ENCODE measurements around the gene WWOX. TPM values are rescaled to one million over a fixed set of nuclear protein-coding genes. Genes with fewer than 3 reads are reported as not detected.

The WWOX gene
- total and polyA plus RNA-seq, 4 donors: 5.4 to 61.5 (median 18.4) TPM

DNA sequence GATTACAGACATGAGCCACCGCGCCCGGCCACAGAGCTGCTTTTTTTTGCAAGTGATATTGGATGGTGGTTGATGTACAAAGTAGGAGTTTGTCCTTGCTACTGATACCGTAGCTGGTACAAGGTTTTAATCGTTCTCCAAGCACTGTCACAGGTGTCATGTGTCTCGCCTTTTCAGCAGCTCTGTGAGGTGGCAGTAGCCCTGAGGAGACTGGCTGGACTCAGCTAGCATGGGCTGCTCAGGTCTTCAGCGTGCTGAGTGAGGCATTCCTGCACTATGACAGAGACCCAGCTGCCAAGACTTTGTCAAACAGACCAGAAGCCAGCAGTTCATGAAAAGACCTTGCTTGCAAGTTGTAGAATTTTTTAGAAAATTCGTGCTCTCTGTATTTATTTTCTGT is 7.2 kb downstream of the WWOX start:
- Histone ChIP-seq H3K9me3 (ENCODE audit: control insufficient read depth in 4 of 4, insufficient read depth in 3 of 4, low read length in 3 of 4) (no peaks in the 10 kb centered on the region), H3K36me3 (ENCODE audit: control insufficient read depth in 4 of 4, insufficient read depth in 4 of 4, low read length in 4 of 4) (peaks cover 1 to 14% (median 6%) of the 10 kb centered on the region in 4 donors), H3K4me3 (no peak overlapping the region), H3K4me1 (ENCODE audit: control insufficient read depth in 5 of 5, insufficient read depth in 5 of 5, low read length in 5 of 5) (peaks cover 0 to 8% (median 6%) of the 10 kb centered on the region in 5 donors), H3K27me3 (ENCODE audit: control insufficient read depth in 3 of 3, insufficient read depth in 3 of 3, low read length in 2 of 3) (no peaks in the 10 kb centered on the region), H3K9ac (ENCODE audit: insufficient read depth in 1 of 2, low read length in 2 of 2) (no peak overlapping the region), H3K27ac (ENCODE audit: low read depth in 1 of 2, low read length in 1 of 2) (no peak overlapping the region)
- peak in 2 of 3 donors; percentile 32 to 56 for DNase-seq
- WGBS, 2 donors: 79 to 83% methylated on average over 8 of the region's 8 CpGs
- TF ChIP-seq, protein P1, sequence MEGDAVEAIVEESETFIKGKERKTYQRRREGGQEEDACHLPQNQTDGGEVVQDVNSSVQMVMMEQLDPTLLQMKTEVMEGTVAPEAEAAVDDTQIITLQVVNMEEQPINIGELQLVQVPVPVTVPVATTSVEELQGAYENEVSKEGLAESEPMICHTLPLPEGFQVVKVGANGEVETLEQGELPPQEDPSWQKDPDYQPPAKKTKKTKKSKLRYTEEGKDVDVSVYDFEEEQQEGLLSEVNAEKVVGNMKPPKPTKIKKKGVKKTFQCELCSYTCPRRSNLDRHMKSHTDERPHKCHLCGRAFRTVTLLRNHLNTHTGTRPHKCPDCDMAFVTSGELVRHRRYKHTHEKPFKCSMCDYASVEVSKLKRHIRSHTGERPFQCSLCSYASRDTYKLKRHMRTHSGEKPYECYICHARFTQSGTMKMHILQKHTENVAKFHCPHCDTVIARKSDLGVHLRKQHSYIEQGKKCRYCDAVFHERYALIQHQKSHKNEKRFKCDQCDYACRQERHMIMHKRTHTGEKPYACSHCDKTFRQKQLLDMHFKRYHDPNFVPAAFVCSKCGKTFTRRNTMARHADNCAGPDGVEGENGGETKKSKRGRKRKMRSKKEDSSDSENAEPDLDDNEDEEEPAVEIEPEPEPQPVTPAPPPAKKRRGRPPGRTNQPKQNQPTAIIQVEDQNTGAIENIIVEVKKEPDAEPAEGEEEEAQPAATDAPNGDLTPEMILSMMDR (IDR thresholded peaks at IDR 0.05; ENCODE audit: control extremely low read depth, extremely low read depth): no peak
- ATAC-seq (ENCODE audit: insufficient read depth, low FRiP score): no peak

DNA sequence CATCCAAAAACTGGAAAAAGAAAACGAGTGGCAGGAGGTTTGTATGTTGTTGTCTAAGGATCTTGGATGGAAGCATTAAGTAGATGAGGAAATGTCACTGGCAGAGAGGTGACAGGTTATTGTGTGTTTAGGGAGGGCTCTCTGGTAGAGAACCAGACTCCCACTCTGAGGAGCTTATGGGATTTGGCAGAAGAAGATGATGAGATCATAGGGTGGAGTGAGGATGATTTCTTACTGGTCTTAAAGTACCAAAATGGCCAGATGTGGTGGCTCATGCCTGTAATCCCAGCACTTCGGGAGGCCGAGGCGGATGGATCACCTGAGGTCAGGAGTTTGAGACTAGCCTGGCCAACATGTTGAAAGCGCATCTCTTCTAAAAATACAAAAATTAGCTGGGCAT is 9.0 kb downstream of the WWOX start:
- Histone ChIP-seq H3K4me1 (ENCODE audit: control insufficient read depth in 5 of 5, insufficient read depth in 5 of 5, low read length in 5 of 5) (peaks cover 0 to 7% (median 3%) of the 10 kb centered on the region in 5 donors), H3K27me3 (ENCODE audit: control insufficient read depth in 3 of 3, insufficient read depth in 3 of 3, low read length in 2 of 3) (no peaks in the 10 kb centered on the region), H3K27ac (ENCODE audit: low read depth in 1 of 2, low read length in 1 of 2) (no peak overlapping the region), H3K9me3 (ENCODE audit: control insufficient read depth in 4 of 4, insufficient read depth in 3 of 4, low read length in 3 of 4) (no peaks in the 10 kb centered on the region), H3K9ac (ENCODE audit: insufficient read depth in 1 of 2, low read length in 2 of 2) (no peak overlapping the region), H3K36me3 (ENCODE audit: control insufficient read depth in 4 of 4, insufficient read depth in 4 of 4, low read length in 4 of 4) (peaks cover 5 to 20% (median 6%) of the 10 kb centered on the region in 4 donors), H3K4me3 (no peak overlapping the region)
- DNase-seq (no peak), ATAC-seq (ENCODE audit: insufficient read depth, low FRiP score) (no peak)
- 94 to 95% methylated on average over 5 of the region's 5 CpGs for WGBS, 2 donors
- TF ChIP-seq, protein P1 (IDR thresholded peaks at IDR 0.05; ENCODE audit: control extremely low read depth, extremely low read depth): no peak

DNA sequence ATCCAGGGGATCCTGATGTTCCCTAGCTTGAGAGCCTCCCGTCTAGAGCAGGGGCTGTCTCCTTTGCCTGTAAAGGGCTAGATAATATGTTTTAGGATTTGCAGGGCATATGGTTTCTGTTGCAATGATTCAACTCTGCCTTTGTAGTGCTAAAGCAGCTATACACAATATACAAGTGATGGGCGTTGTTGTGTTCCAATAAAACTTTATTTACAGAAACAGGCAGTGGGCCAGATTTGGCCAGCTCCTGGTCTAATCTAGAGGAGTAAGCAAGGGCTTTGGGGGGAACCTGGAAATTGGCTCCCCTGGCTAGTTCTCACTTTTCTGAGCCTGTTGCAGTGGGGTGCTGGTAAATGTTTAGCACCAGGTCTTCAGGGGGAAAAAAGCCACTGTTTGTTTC is 13.8 kb downstream of the WWOX start:
- H3K9me3 ChIP-seq (ENCODE audit: control insufficient read depth in 4 of 4, insufficient read depth in 3 of 4, low read length in 3 of 4): no peaks in the 10 kb centered on the region
- peaks cover 0 to 2% (median 0%) of the 10 kb centered on the region in 5 donors for H3K4me1 ChIP-seq (ENCODE audit: control insufficient read depth in 5 of 5, insufficient read depth in 5 of 5, low read length in 5 of 5)
- peaks cover 5 to 37% (median 11%) of the 10 kb centered on the region in 4 donors for H3K36me3 ChIP-seq (ENCODE audit: control insufficient read depth in 4 of 4, insufficient read depth in 4 of 4, low read length in 4 of 4)
- no peak overlapping the region for H3K4me3 ChIP-seq
- TF ChIP-seq, protein P1 (IDR thresholded peaks at IDR 0.05; ENCODE audit: control extremely low read depth, extremely low read depth): no peak
- H3K27me3 ChIP-seq (ENCODE audit: control insufficient read depth in 3 of 3, insufficient read depth in 3 of 3, low read length in 2 of 3): no peaks in the 10 kb centered on the region
- no peak for DNase-seq
- H3K9ac ChIP-seq (ENCODE audit: insufficient read depth in 1 of 2, low read length in 2 of 2): no peak overlapping the region
- H3K27ac ChIP-seq (ENCODE audit: low read depth in 1 of 2, low read length in 1 of 2): no peak overlapping the region
- WGBS, 2 donors: 96 to 97% methylated on average over 2 of the region's 2 CpGs
- ATAC-seq (ENCODE audit: insufficient read depth, low FRiP score): no peak

DNA sequence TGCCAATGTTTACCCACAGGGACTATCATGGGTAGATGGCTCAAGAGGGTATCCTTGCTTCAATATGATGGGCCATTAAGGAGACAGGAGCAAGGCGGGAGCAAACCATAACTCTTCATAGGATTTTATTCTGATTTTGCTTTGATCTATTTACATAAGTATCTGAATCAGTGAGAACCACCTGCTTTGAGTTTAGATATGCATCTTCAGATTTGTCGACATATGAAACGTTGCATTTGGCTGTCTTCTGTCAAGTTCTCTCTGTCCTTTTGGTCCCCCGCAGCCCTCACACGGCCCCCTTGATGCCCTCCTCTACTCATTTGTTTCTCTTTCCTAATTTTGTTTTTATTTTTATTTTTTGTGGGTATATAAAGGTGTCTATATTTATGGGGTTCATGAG is 16.2 kb downstream of the WWOX start:
- peaks cover 4 to 27% (median 7%) of the 10 kb centered on the region in 4 donors for H3K36me3 ChIP-seq (ENCODE audit: control insufficient read depth in 4 of 4, insufficient read depth in 4 of 4, low read length in 4 of 4)
- peaks cover 0 to 10% (median 0%) of the 10 kb centered on the region in 5 donors for H3K4me1 ChIP-seq (ENCODE audit: control insufficient read depth in 5 of 5, insufficient read depth in 5 of 5, low read length in 5 of 5)
- TF ChIP-seq, protein P1 (IDR thresholded peaks at IDR 0.05; ENCODE audit: control extremely low read depth, extremely low read depth): no peak
- WGBS, 2 donors: 95% methylated on average over 5 of the region's 5 CpGs
- H3K4me3 ChIP-seq: no peak overlapping the region
- no peaks in the 10 kb centered on the region for H3K9me3 ChIP-seq (ENCODE audit: control insufficient read depth in 4 of 4, insufficient read depth in 3 of 4, low read length in 3 of 4)
- H3K27me3 ChIP-seq (ENCODE audit: control insufficient read depth in 3 of 3, insufficient read depth in 3 of 3, low read length in 2 of 3): no peaks in the 10 kb centered on the region
- DNase-seq: no peak
- H3K27ac ChIP-seq (ENCODE audit: low read depth in 1 of 2, low read length in 1 of 2): no peak overlapping the region
- no peak for ATAC-seq (ENCODE audit: insufficient read depth, low FRiP score)
- H3K9ac ChIP-seq (ENCODE audit: insufficient read depth in 1 of 2, low read length in 2 of 2): no peak overlapping the region
